Measurements from ENCODE around the gene IRAK2. TPM values are rescaled to one million over a fixed set of nuclear protein-coding genes. Genes with fewer than 3 reads are reported as not detected.
"Not testable (repeated sequence)": the region's sequence is repeated elsewhere in the genome, so short reads cannot be mapped to it uniquely, and the experiment has no call there.

IRAK2 gene
- total RNA-seq, 2 donors from 2014 or later: 1.1 to 2.8 TPM

GRCh38 chr3:10263646-10264363 is 99.1 kb downstream of the IRAK2 start:
- H3K27me3 ChIP-seq: no peaks in the 10 kb centered on the region
- DNase-seq (ENCODE audit: low spot score): peak; percentile 68
- H3K4me1 ChIP-seq: peaks cover 0 to 5% of the 10 kb centered on the region in 2 donors
- no peak overlapping the region for H3K27ac ChIP-seq
- H3K36me3 ChIP-seq: peaks cover 30% of the 10 kb centered on the region
- H3K4me3 ChIP-seq: no peak overlapping the region
- peak in 1 of 2 donors; percentile 57 for TF ChIP-seq CTCF (IDR thresholded peaks at IDR 0.05)
- no peaks in the 10 kb centered on the region for H3K9me3 ChIP-seq

GRCh38 chr3:10265833-10266232 is 101.1 kb downstream of the IRAK2 start:
- DNase-seq (ENCODE audit: low spot score): no peak
- peaks cover 0 to 5% of the 10 kb centered on the region in 2 donors for H3K4me1 ChIP-seq
- peaks cover 35% of the 10 kb centered on the region for H3K36me3 ChIP-seq
- no peaks in the 10 kb centered on the region for H3K9me3 ChIP-seq
- H3K4me3 ChIP-seq: no peak overlapping the region
- H3K27me3 ChIP-seq: no peaks in the 10 kb centered on the region
- no peak overlapping the region for H3K27ac ChIP-seq
- no peak for TF ChIP-seq CTCF (IDR thresholded peaks at IDR 0.05)

- H3K27me3 ChIP-seq; H3K4me1 ChIP-seq; H3K4me3 ChIP-seq; DNase-seq (ENCODE audit: low spot score); H3K27ac ChIP-seq; H3K9me3 ChIP-seq: not testable (repeated sequence)
- H3K36me3 ChIP-seq: peaks cover 35% of the 10 kb centered on the region
Measured at GRCh38 chr3:10266936-10267335, 102.2 kb downstream of the IRAK2 start.

GRCh38 chr3:10268116-10268515 is 103.4 kb downstream of the IRAK2 start:
- no peaks in the 10 kb centered on the region for H3K9me3 ChIP-seq
- H3K4me3 ChIP-seq: no peak overlapping the region
- peaks cover 0 to 5% of the 10 kb centered on the region in 2 donors for H3K4me1 ChIP-seq
- no peak for TF ChIP-seq CTCF (IDR thresholded peaks at IDR 0.05)
- DNase-seq (ENCODE audit: low spot score): no peak
- H3K27ac ChIP-seq: no peak overlapping the region
- H3K36me3 ChIP-seq: peaks cover 34% of the 10 kb centered on the region
- H3K27me3 ChIP-seq: no peaks in the 10 kb centered on the region

GRCh38 chr3:10268930-10269329 is 104.2 kb downstream of the IRAK2 start:
- Histone ChIP-seq H3K9me3 (no peaks in the 10 kb centered on the region), H3K36me3 (peaks cover 34% of the 10 kb centered on the region), H3K4me3 (no peak overlapping the region), H3K4me1 (peaks cover 0 to 8% of the 10 kb centered on the region in 2 donors), H3K27ac (no peak overlapping the region), H3K27me3 (no peaks in the 10 kb centered on the region)
- TF ChIP-seq CTCF (IDR thresholded peaks at IDR 0.05): no peak
- DNase-seq (ENCODE audit: low spot score): no peak

- Histone ChIP-seq H3K27ac (no peak overlapping the region), H3K4me3 (no peak overlapping the region), H3K4me1 (peaks cover 0 to 11% of the 10 kb centered on the region in 2 donors), H3K27me3 (no peaks in the 10 kb centered on the region), H3K36me3 (peaks cover 34% of the 10 kb centered on the region), H3K9me3 (no peaks in the 10 kb centered on the region)
- no peak for TF ChIP-seq CTCF (IDR thresholded peaks at IDR 0.05)
- no peak for DNase-seq (ENCODE audit: low spot score)
Measured at GRCh38 chr3:10269443-10269842, 104.7 kb downstream of the IRAK2 start.

- not testable (repeated sequence) for H3K27me3 ChIP-seq; H3K9me3 ChIP-seq; DNase-seq (ENCODE audit: low spot score); H3K4me3 ChIP-seq; H3K27ac ChIP-seq
- H3K4me1 ChIP-seq: peaks cover 0 to 12% of the 10 kb centered on the region in 2 donors
- peaks cover 50% of the 10 kb centered on the region for H3K36me3 ChIP-seq
Measured at GRCh38 chr3:10272476-10272875, 107.8 kb downstream of the IRAK2 start.
